GM19455 (cell line): ENCODE data around the gene FGFR4.

Source experiments
- ATAC-seq: cut with Tn5 transposase; IDR thresholded peaks from one replicate; pipeline ENCODE4 v1.9.1; 2021; ENCODE audit not compliant: unreplicated experiment

The FGFR4 gene

GRCh38 chr5:177084175-177084574, 2.5 kb upstream of the FGFR4 start:
- ATAC-seq = no peak

- ATAC-seq = no peak
Measured at GRCh38 chr5:177085985-177086653, 596 bp upstream of the FGFR4 start.

- ATAC-seq = no peak
Measured at GRCh38 chr5:177087398-177088005, 787 bp downstream of the FGFR4 start.

GRCh38 chr5:177089127-177089526, 2.4 kb downstream of the FGFR4 start:
- no peak for ATAC-seq

- ATAC-seq = no peak
Measured at GRCh38 chr5:177089825-177090641, 3.3 kb downstream of the FGFR4 start.

GRCh38 chr5:177090813-177091212, 4.1 kb downstream of the FGFR4 start:
- no peak for ATAC-seq

GRCh38 chr5:177091232-177091631, 4.5 kb downstream of the FGFR4 start:
- no peak for ATAC-seq

- ATAC-seq = no peak
Measured at GRCh38 chr5:177092178-177093081, 5.7 kb downstream of the FGFR4 start.

- ATAC-seq = no peak
Measured at GRCh38 chr5:177093082-177093712, 6.5 kb downstream of the FGFR4 start.

- ATAC-seq = no peak
Measured at GRCh38 chr5:177093803-177094202, 7.1 kb downstream of the FGFR4 start.

- ATAC-seq = no peak
Measured at GRCh38 chr5:177094224-177095087, 7.7 kb downstream of the FGFR4 start.

GRCh38 chr5:177095088-177095669, 8.5 kb downstream of the FGFR4 start:
- ATAC-seq = no peak

- ATAC-seq = no peak
Measured at GRCh38 chr5:177096162-177097015, 9.7 kb downstream of the FGFR4 start.

GRCh38 chr5:177097016-177097985, 10.6 kb downstream of the FGFR4 start:
- ATAC-seq = no peak

GRCh38 chr5:177098120-177098469, 11.4 kb downstream of the FGFR4 start:
- no peak for ATAC-seq

- ATAC-seq = no peak
Measured at GRCh38 chr5:177098470-177099141, 11.9 kb downstream of the FGFR4 start.
